Body of pancreas (tissue), 4 donors: Measurements from ENCODE around the gene DNAH2.

Experiments
- CTCF ChIP-seq, 7 experiments: fragments of 450-650 bp in 4 of 7; fragments of 200-600 bp in 3 of 7; sonication (generic) in 3 of 7; IDR thresholded peaks; one replicate each; pipeline ENCODE4 v1.5.1; 2016 to 2019; ENCODE audit warnings: antibody characterized with exemption in 7 of 7
- POLR2A ChIP-seq, 3 donors: fragments of 450-650 bp; IDR thresholded peaks; one replicate each; pipeline ENCODE4 v1.6.1; 2016; ENCODE audit warnings: antibody characterized with exemption in 3 of 3, mild to moderate bottlenecking in 2 of 3

- TF ChIP-seq CTCF (IDR thresholded peaks at IDR 0.05) (no peak), POLR2A (IDR thresholded peaks at IDR 0.05) (no peak)
Measured at GRCh38 chr17:7695586-7695985, 22.0 kb upstream of the DNAH2 start.
